Endothelial cell of umbilical vein (primary cell): Measurements from ENCODE around the gene FREM1. TPM values are rescaled to one million over a fixed set of nuclear protein-coding genes. Genes with fewer than 3 reads are reported as not detected.

Experiments used
- BruUV-seq: library from RNA; stranded (reverse); fragments of 400-500 nt; replicated peaks from 2 replicates; lab custom pipeline; 2021; lab: Mats Ljungman, UMichigan
- CTCF ChIA-PET: fragments of 300-600, 350-600 bp; sonication (Branson Sonifier 250); formaldehyde crosslinking; loops from one replicate; lab custom pipeline; 2021; ENCODE audit warnings: antibody characterized with exemption, inconsistent platforms; lab: Charles Lee
- POLR2A ChIA-PET: fragments of 300-600, 350-600 bp; sonication (Branson Sonifier 250); formaldehyde crosslinking; loops from one replicate; lab custom pipeline; 2021; ENCODE audit warnings: antibody characterized with exemption, inconsistent platforms; lab: Charles Lee
- DNase-seq: peaks from one replicate; pipeline ENCODE4 v3.0.0-alpha.2; 2011; ENCODE audit warnings: low read depth, low spot score
- FAIRE-seq: peaks from 2 replicates; lab custom pipeline; 2011; peaks lifted over from hg19 to GRCh38; lab: Jason Lieb, UNC
- H2AFZ ChIP-seq: 2 replicates; pipeline ENCODE4 v1.6.0; 2012; ENCODE audit warnings: low read depth, low read length, control low read depth, inconsistent platforms
- H3K27ac ChIP-seq: 2 replicates; pipeline ENCODE4 v1.5.1; 2011; ENCODE audit warnings: low read depth, mild to moderate bottlenecking, control low read depth, low read length, moderate library complexity; ENCODE audit not compliant: insufficient read depth
- H3K27me3 ChIP-seq, 2 experiments: 2 replicates each; pipeline versions ENCODE4 v1.6.0 to v1.6.1; 2011; ENCODE audit warnings: low read length in 2 of 2, mixed read lengths in 1 of 2; ENCODE audit not compliant: control insufficient read depth in 2 of 2, insufficient read depth in 2 of 2
- H3K36me3 ChIP-seq, 2 experiments: 2 replicates in 1 of 2; 3 replicates in 1 of 2; pipeline ENCODE4 v1.5.1; 2011; ENCODE audit warnings: low read length in 2 of 2, mild to moderate bottlenecking in 1 of 2, moderate library complexity in 1 of 2; ENCODE audit not compliant: control insufficient read depth in 2 of 2, insufficient read depth in 2 of 2; ENCODE audit errors: extremely low read depth in 1 of 2
- H3K4me1 ChIP-seq: 3 replicates; pipeline ENCODE4 v1.5.1; 2011; ENCODE audit warnings: mild to moderate bottlenecking, low read length; ENCODE audit not compliant: control insufficient read depth, insufficient read depth; ENCODE audit errors: extremely low read depth
- H3K4me2 ChIP-seq: 2 replicates; pipeline ENCODE4 v1.6.1; 2011; ENCODE audit warnings: low read length, control low read depth, mixed read lengths; ENCODE audit not compliant: insufficient read depth
- H3K4me3 ChIP-seq, 3 experiments: fragments of 200-600 bp in 1 of 3; sonication (generic), shearing (Covaris generic) in 1 of 3; replicated peaks in 1 of 3; 2 replicates each; pipeline ENCODE4 v1.5.1; 2011 to 2016; ENCODE audit warnings: control low read depth in 3 of 3, low read length in 3 of 3, mild to moderate bottlenecking in 2 of 3, inconsistent platforms in 1 of 3, low read depth in 1 of 3, moderate library complexity in 1 of 3; ENCODE audit not compliant: insufficient read depth in 1 of 3
- H3K79me2 ChIP-seq: 2 replicates; pipeline ENCODE4 v1.6.0; 2012; ENCODE audit warnings: low read length, inconsistent platforms; ENCODE audit not compliant: control insufficient read depth, insufficient read depth
- H3K9ac ChIP-seq: replicated peaks from 2 replicates; pipeline ENCODE3; 2011; ENCODE audit warnings: low read length, control low read depth; ENCODE audit not compliant: insufficient read depth; ENCODE audit errors: extremely low read depth
- H3K9me1 ChIP-seq: replicated peaks from 3 replicates; pipeline ENCODE4 v1.6.0; 2011; ENCODE audit warnings: mild to moderate bottlenecking, low read length; ENCODE audit not compliant: control insufficient read depth, insufficient read depth; ENCODE audit errors: extremely low read depth
- H3K9me3 ChIP-seq: replicated peaks from 2 replicates; pipeline ENCODE4 v1.5.1; 2012; ENCODE audit warnings: low read length, inconsistent platforms; ENCODE audit not compliant: control insufficient read depth, insufficient read depth
- H4K20me1 ChIP-seq: replicated peaks from 2 replicates; pipeline ENCODE3; 2011; ENCODE audit warnings: mild to moderate bottlenecking, low read length; ENCODE audit not compliant: control insufficient read depth, insufficient read depth; ENCODE audit errors: extremely low read depth
- FOS ChIP-seq: IDR thresholded peaks from 2 replicates; pipeline ENCODE4 v1.6.1; 2011; ENCODE audit warnings: mild to moderate bottlenecking, low read length, moderate library complexity, borderline replicate concordance; ENCODE audit not compliant: insufficient read depth
- JUN ChIP-seq: IDR thresholded peaks from 2 replicates; pipeline ENCODE4 v1.6.1; 2011; ENCODE audit warnings: borderline replicate concordance, low read depth; ENCODE audit not compliant: insufficient read length, insufficient read depth
- POLR2A ChIP-seq: IDR thresholded peaks from 2 replicates; pipeline ENCODE4 v1.6.1; 2012; ENCODE audit warnings: low read depth, mild to moderate bottlenecking, control low read depth, low read length
- POLR2AphosphoS5 ChIP-seq: IDR thresholded peaks from 2 replicates; pipeline ENCODE4 v1.6.1; 2012; ENCODE audit warnings: low read depth, mild to moderate bottlenecking, control low read depth, low read length, moderate library complexity; ENCODE audit not compliant: insufficient read depth
- dilution Hi-C: fragments of 300-500 bp; cut with MboI; formaldehyde crosslinking; loops from one replicate; pipeline ENCODE4 v1.15.0; 2019; ENCODE audit warnings: low sequenced_read_pairs; ENCODE audit not compliant: extremely low pct_ligation_motif_present
- intact Hi-C: fragments of 100-400 bp; cut with micrococcal nuclease; formaldehyde crosslinking; loops from one replicate; pipeline ENCODE4 v1.10.0; 2022
- polyA plus RNA-seq, 4 experiments: library from polyadenylated mRNA; depleted of rRNA in 3 of 4; stranded (reverse) in 3 of 4; unstranded in 1 of 4; fragments of >200 nt; gene quantifications; 2 replicates each; pipeline versions ENCODE4 v1.2.1 to v1.2.3, GENCODE V29; 2011 to 2012; ENCODE audit warnings: missing spikeins in 1 of 4
- total RNA-seq: library from RNA; stranded (reverse); gene quantifications from 2 replicates; pipeline ENCODE4 v1.2.3, GENCODE V29; 2021

Gene FREM1
- total and polyA plus RNA-seq, 2 donors (not counting 3 experiments of a cell fraction or from before 2014, with no cell fraction given): 0.10 to 0.29 TPM

- POLR2A ChIA-PET: no interaction called here
- Histone ChIP-seq H3K36me3 (no peaks in the 10 kb centered on the region), H3K9me1 (no peaks in the 10 kb centered on the region), H3K9me3 (no peaks in the 10 kb centered on the region), H3K4me3 (no peak overlapping the region), H3K27ac (no peak overlapping the region), H2AFZ (no peak overlapping the region), H3K4me1 (no peaks in the 10 kb centered on the region), H3K79me2 (no peaks in the 10 kb centered on the region), H3K27me3 (peaks cover 4 to 9% of the 10 kb centered on the region in 2 experiments), H3K9ac (no peak overlapping the region), H4K20me1 (no peaks in the 10 kb centered on the region), H3K4me2 (no peak overlapping the region)
- BruUV-seq: no TSS peak
- TF ChIP-seq POLR2A: no peak
- FAIRE-seq (no peak), DNase-seq (no peak)
- dilution Hi-C loops (no loop called here), intact Hi-C loops (no loop called here)
- CTCF ChIA-PET: no interaction called here
These were observed 86.4 kb downstream of the FREM1 start for GRCh38 chr9:14823800-14824199.

GRCh38 chr9:14822666-14823065, 87.6 kb downstream of the FREM1 start:
- H4K20me1 ChIP-seq: no peaks in the 10 kb centered on the region
- dilution Hi-C loops: no loop called here
- no peak overlapping the region for H3K4me2 ChIP-seq
- no peak overlapping the region for H2AFZ ChIP-seq
- CTCF ChIA-PET: no interaction called here
- H3K4me1 ChIP-seq: no peaks in the 10 kb centered on the region
- no peak overlapping the region for H3K9ac ChIP-seq
- DNase-seq: no peak
- no peak overlapping the region for H3K27ac ChIP-seq
- no peaks in the 10 kb centered on the region for H3K9me3 ChIP-seq
- POLR2A ChIA-PET: no interaction called here
- TF ChIP-seq POLR2AphosphoS5: no peak
- TF ChIP-seq JUN: no peak
- TF ChIP-seq FOS: no peak
- peaks cover 8 to 13% of the 10 kb centered on the region in 2 experiments for H3K27me3 ChIP-seq
- H3K4me3 ChIP-seq: no peak overlapping the region
- intact Hi-C loops: no loop called here
- BruUV-seq: no TSS peak
- no peaks in the 10 kb centered on the region for H3K36me3 ChIP-seq
- H3K9me1 ChIP-seq: no peaks in the 10 kb centered on the region
- H3K79me2 ChIP-seq: no peaks in the 10 kb centered on the region
- no peak for FAIRE-seq
